Measurements from ENCODE around the gene INHBB.

GRCh38 chr2:120355780-120356266 is 9.9 kb downstream of the INHBB start:
- TF ChIP-seq CTCF (IDR thresholded peaks at IDR 0.05 in 4 of 5, conservative IDR thresholded peaks at IDR 0.05 in 1 of 5) (no peak), POLR2A (IDR thresholded peaks at IDR 0.05) (no peak)

Data from gastrocnemius medialis (tissue), 4 donors.